Measurements from ENCODE around the gene MOSMO.

MOSMO gene

DNA sequence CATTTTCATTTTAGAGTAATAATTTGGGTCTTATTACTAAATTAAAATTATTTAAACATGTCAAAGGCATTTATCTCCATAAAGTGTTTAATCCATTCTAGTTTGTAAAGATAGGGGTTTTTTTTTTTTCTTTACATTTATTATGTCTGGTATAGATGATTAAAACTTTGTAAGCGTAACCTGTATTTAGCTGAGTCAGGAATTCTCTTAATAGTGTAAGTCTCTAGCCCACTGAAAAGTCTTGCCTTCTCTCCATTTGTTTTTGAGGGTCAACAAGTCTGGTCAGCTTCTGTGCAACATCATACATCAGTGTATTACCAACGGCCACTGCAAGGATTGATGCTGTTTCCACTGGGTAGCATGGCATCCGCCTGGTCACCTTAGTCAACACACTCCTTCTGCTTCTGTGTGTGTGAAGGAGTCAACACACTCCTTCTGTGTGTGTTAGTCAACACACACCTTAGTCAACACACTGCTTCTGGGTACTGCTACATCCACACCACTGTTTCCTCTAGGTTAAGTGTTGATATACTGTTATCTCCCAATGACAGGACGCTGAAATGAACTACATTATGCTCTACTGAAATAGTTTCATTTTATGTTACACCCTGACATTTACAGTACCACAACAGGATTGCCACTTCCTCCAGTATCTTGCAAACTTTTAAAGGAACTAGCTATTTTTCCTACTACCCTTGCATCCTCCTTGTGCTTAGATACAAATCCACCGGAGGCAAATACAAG, 47.1 kb downstream of the MOSMO start:
- no peak overlapping the region for H3K9ac ChIP-seq (ENCODE audit: low read length)
- H3K4me3 ChIP-seq (ENCODE audit: low read length) = no peak overlapping the region

GRCh38 chr16:22055881-22056280, 48.0 kb downstream of the MOSMO start:
- Histone ChIP-seq H3K4me3 (ENCODE audit: low read length) (no peak overlapping the region), H3K27me3 (ENCODE audit: control insufficient read depth, insufficient read depth, low read length) (no peaks in the 10 kb centered on the region), H3K9ac (ENCODE audit: low read length) (no peak overlapping the region), H3K9me3 (ENCODE audit: control insufficient read depth, low read length) (no peaks in the 10 kb centered on the region), H3K36me3 (ENCODE audit: control insufficient read depth, insufficient read depth, low read length) (no peaks in the 10 kb centered on the region), H3K4me1 (ENCODE audit: control insufficient read depth, insufficient read depth, low read length) (no peaks in the 10 kb centered on the region)

More for the DNA sequence above, 47.1 kb downstream of the MOSMO start:
- H3K4me1 ChIP-seq (ENCODE audit: control insufficient read depth, insufficient read depth, low read length) = no peaks in the 10 kb centered on the region
- no peaks in the 10 kb centered on the region for H3K27me3 ChIP-seq (ENCODE audit: control insufficient read depth, insufficient read depth, low read length)
- no peaks in the 10 kb centered on the region for H3K36me3 ChIP-seq (ENCODE audit: control insufficient read depth, insufficient read depth, low read length)
- H3K9me3 ChIP-seq (ENCODE audit: control insufficient read depth, low read length) = no peaks in the 10 kb centered on the region

DNA sequence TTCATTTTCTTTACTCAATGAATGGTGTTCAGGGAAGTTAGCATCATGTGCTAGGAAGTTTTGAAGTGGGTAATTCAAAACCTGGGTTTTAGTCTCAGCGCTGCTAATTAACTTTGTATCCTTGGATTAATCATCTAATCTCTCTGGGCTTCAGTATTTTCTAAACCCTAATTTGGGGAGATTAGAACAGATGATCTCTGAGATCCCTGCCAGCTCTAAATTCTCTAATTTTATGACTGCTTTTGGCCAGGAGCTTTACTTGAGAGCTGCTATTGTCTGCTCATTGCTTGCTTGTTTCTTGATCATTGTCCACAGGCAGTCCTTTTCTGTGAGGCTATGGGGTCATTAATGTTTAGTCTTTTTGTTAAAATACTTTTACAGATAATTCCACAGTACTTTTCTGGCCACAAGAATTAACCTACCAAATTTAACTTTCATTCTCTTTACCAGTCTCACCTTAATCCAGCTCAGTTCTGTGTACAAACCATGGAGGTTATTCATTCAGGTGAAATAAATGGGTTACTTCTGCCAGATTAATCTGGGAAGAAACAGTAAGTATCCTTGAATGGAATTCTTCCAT, 56.1 kb downstream of the MOSMO start:
- Histone ChIP-seq H3K9me3 (ENCODE audit: control insufficient read depth, low read length) (no peaks in the 10 kb centered on the region), H3K9ac (ENCODE audit: low read length) (no peak overlapping the region), H3K4me1 (ENCODE audit: control insufficient read depth, insufficient read depth, low read length) (peaks cover 13% of the 10 kb centered on the region), H3K36me3 (ENCODE audit: control insufficient read depth, insufficient read depth, low read length) (no peaks in the 10 kb centered on the region), H3K4me3 (ENCODE audit: low read length) (no peak overlapping the region), H3K27me3 (ENCODE audit: control insufficient read depth, insufficient read depth, low read length) (no peaks in the 10 kb centered on the region)

GRCh38 chr16:22065252-22065651, 57.3 kb downstream of the MOSMO start:
- H3K27me3 ChIP-seq (ENCODE audit: control insufficient read depth, insufficient read depth, low read length) = no peaks in the 10 kb centered on the region

GRCh38 chr16:22070361-22071330, 62.7 kb downstream of the MOSMO start:
- Histone ChIP-seq H3K27me3 (ENCODE audit: control insufficient read depth, insufficient read depth, low read length) (no peaks in the 10 kb centered on the region), H3K9me3 (ENCODE audit: control insufficient read depth, low read length) (no peaks in the 10 kb centered on the region), H3K36me3 (ENCODE audit: control insufficient read depth, insufficient read depth, low read length) (no peaks in the 10 kb centered on the region), H3K4me3 (ENCODE audit: low read length) (no peak overlapping the region), H3K4me1 (ENCODE audit: control insufficient read depth, insufficient read depth, low read length) (peaks cover 20% of the 10 kb centered on the region), H3K9ac (ENCODE audit: low read length) (no peak overlapping the region)

More at GRCh38 chr16:22065252-22065651, 57.3 kb downstream of the MOSMO start:
- Histone ChIP-seq H3K9ac (ENCODE audit: low read length) (no peak overlapping the region), H3K9me3 (ENCODE audit: control insufficient read depth, low read length) (no peaks in the 10 kb centered on the region), H3K36me3 (ENCODE audit: control insufficient read depth, insufficient read depth, low read length) (no peaks in the 10 kb centered on the region), H3K4me1 (ENCODE audit: control insufficient read depth, insufficient read depth, low read length) (peaks cover 15% of the 10 kb centered on the region), H3K4me3 (ENCODE audit: low read length) (no peak overlapping the region)

- Histone ChIP-seq H3K9me3 (ENCODE audit: control insufficient read depth, low read length) (no peaks in the 10 kb centered on the region), H3K36me3 (ENCODE audit: control insufficient read depth, insufficient read depth, low read length) (no peaks in the 10 kb centered on the region), H3K9ac (ENCODE audit: low read length) (no peak overlapping the region), H3K27me3 (ENCODE audit: control insufficient read depth, insufficient read depth, low read length) (no peaks in the 10 kb centered on the region), H3K4me1 (ENCODE audit: control insufficient read depth, insufficient read depth, low read length) (peaks cover 19% of the 10 kb centered on the region), H3K4me3 (ENCODE audit: low read length) (no peak overlapping the region)
These were observed 63.5 kb downstream of the MOSMO start for GRCh38 chr16:22071331-22071910.

- no peaks in the 10 kb centered on the region for H3K36me3 ChIP-seq (ENCODE audit: control insufficient read depth, insufficient read depth, low read length)
- peaks cover 19% of the 10 kb centered on the region for H3K4me1 ChIP-seq (ENCODE audit: control insufficient read depth, insufficient read depth, low read length)
- H3K9ac ChIP-seq (ENCODE audit: low read length) = no peak overlapping the region
- H3K27me3 ChIP-seq (ENCODE audit: control insufficient read depth, insufficient read depth, low read length) = no peaks in the 10 kb centered on the region
- no peak overlapping the region for H3K4me3 ChIP-seq (ENCODE audit: low read length)
- no peaks in the 10 kb centered on the region for H3K9me3 ChIP-seq (ENCODE audit: control insufficient read depth, low read length)
These were observed 65.4 kb downstream of the MOSMO start for GRCh38 chr16:22073350-22073749.

GRCh38 chr16:22075043-22075757, 67.3 kb downstream of the MOSMO start:
- no peak overlapping the region for H3K4me3 ChIP-seq (ENCODE audit: low read length)
- H3K9me3 ChIP-seq (ENCODE audit: control insufficient read depth, low read length) = no peaks in the 10 kb centered on the region
- no peaks in the 10 kb centered on the region for H3K36me3 ChIP-seq (ENCODE audit: control insufficient read depth, insufficient read depth, low read length)
- no peak overlapping the region for H3K9ac ChIP-seq (ENCODE audit: low read length)
- no peaks in the 10 kb centered on the region for H3K27me3 ChIP-seq (ENCODE audit: control insufficient read depth, insufficient read depth, low read length)
- H3K4me1 ChIP-seq (ENCODE audit: control insufficient read depth, insufficient read depth, low read length) = peaks cover 18% of the 10 kb centered on the region

- H3K4me1 ChIP-seq (ENCODE audit: control insufficient read depth, insufficient read depth, low read length) = peaks cover 12% of the 10 kb centered on the region
- no peak overlapping the region for H3K4me3 ChIP-seq (ENCODE audit: low read length)
- H3K9me3 ChIP-seq (ENCODE audit: control insufficient read depth, low read length) = no peaks in the 10 kb centered on the region
- H3K9ac ChIP-seq (ENCODE audit: low read length) = no peak overlapping the region
- no peaks in the 10 kb centered on the region for H3K36me3 ChIP-seq (ENCODE audit: control insufficient read depth, insufficient read depth, low read length)
- H3K27me3 ChIP-seq (ENCODE audit: control insufficient read depth, insufficient read depth, low read length) = no peaks in the 10 kb centered on the region
These were observed 67.9 kb downstream of the MOSMO start for GRCh38 chr16:22075776-22076175.

GRCh38 chr16:22077700-22078313, 69.9 kb downstream of the MOSMO start:
- Histone ChIP-seq H3K36me3 (ENCODE audit: control insufficient read depth, insufficient read depth, low read length) (no peaks in the 10 kb centered on the region), H3K27me3 (ENCODE audit: control insufficient read depth, insufficient read depth, low read length) (no peaks in the 10 kb centered on the region), H3K9me3 (ENCODE audit: control insufficient read depth, low read length) (no peaks in the 10 kb centered on the region), H3K9ac (ENCODE audit: low read length) (no peak overlapping the region), H3K4me1 (ENCODE audit: control insufficient read depth, insufficient read depth, low read length) (no peaks in the 10 kb centered on the region), H3K4me3 (ENCODE audit: low read length) (no peak overlapping the region)

DNA sequence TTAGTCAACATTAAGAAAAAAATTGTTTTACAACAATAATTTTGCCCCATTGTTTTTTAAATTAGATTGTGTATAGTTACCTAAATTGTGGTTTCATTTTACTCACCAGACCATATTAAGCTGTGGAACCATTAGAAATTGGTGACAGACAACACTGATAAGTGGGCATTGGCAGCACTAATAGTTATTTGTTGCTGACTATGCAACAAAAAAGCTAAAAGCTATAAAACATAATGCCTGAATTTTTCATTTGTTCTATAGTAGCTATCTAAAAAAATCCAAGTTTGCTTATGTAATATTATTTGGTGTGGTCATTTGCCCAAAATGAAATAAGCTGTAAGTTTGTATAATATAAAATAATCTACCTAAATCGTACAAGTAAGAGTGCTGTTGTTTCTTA, 70.7 kb downstream of the MOSMO start:
- no peaks in the 10 kb centered on the region for H3K4me1 ChIP-seq (ENCODE audit: control insufficient read depth, insufficient read depth, low read length)
- H3K9me3 ChIP-seq (ENCODE audit: control insufficient read depth, low read length) = no peaks in the 10 kb centered on the region
- H3K27me3 ChIP-seq (ENCODE audit: control insufficient read depth, insufficient read depth, low read length) = no peaks in the 10 kb centered on the region
- H3K9ac ChIP-seq (ENCODE audit: low read length) = no peak overlapping the region
- H3K4me3 ChIP-seq (ENCODE audit: low read length) = no peak overlapping the region
- no peaks in the 10 kb centered on the region for H3K36me3 ChIP-seq (ENCODE audit: control insufficient read depth, insufficient read depth, low read length)
